Central memory CD8-positive, alpha-beta T cell (primary cell): ENCODE data around the gene KAT6B.
A peak's percentile ranks its signal among the peaks of the same experiment; 100 is the strongest.

ENCODE experiments used
- ATAC-seq: fragments of 150-1000 bp; cut with Tn5 transposase; replicated peaks from 2 replicates; pipeline ENCODE4 v1.10.0; 2022; ENCODE audit warnings: mild to moderate bottlenecking, moderate FRiP score, moderate number of reproducible peaks; ENCODE audit not compliant: poor library complexity, severe bottlenecking; ENCODE audit errors: extremely low read depth
- DNase-seq, 2 donors: peaks; one replicate each; pipeline ENCODE4 v3.0.0; 2021; ENCODE audit warnings: low spot score in 2 of 2
- H3K27ac Mint-ChIP-seq: one replicate; pipeline ENCODE4 v1.8.0; 2022; ENCODE audit warnings: low read depth, mild to moderate bottlenecking, moderate library complexity, mixed read lengths
- H3K27me3 Mint-ChIP-seq: one replicate; pipeline ENCODE4 v1.8.0; 2022; ENCODE audit warnings: mixed read lengths
- H3K36me3 Mint-ChIP-seq: one replicate; pipeline ENCODE4 v1.8.0; 2022; ENCODE audit warnings: mild to moderate bottlenecking, moderate library complexity, mixed read lengths; ENCODE audit not compliant: insufficient read depth
- H3K4me1 Mint-ChIP-seq: one replicate; pipeline ENCODE4 v1.8.0; 2022; ENCODE audit warnings: mixed read lengths
- H3K4me3 Mint-ChIP-seq: one replicate; pipeline ENCODE4 v1.8.0; 2022; ENCODE audit warnings: mild to moderate bottlenecking, moderate library complexity, mixed read lengths
- H3K9me3 Mint-ChIP-seq: one replicate; pipeline ENCODE4 v1.8.0; 2022; ENCODE audit warnings: mixed read lengths

KAT6B gene

GRCh38 chr10:75000748-75001321 is 174.4 kb downstream of the KAT6B start:
- Mint-ChIP-seq H3K4me3 (no peak overlapping the region), H3K36me3 (peaks cover 15% of the 10 kb centered on the region)

GRCh38 chr10:75001715-75002350 is 175.4 kb downstream of the KAT6B start:
- ATAC-seq (no peak), DNase-seq (no peak)
- Mint-ChIP-seq H3K36me3 (peaks cover 10% of the 10 kb centered on the region), H3K4me1 (peaks cover under 1% of the 10 kb centered on the region), H3K4me3 (no peak overlapping the region), H3K9me3 (no peaks in the 10 kb centered on the region), H3K27ac (no peak overlapping the region), H3K27me3 (no peaks in the 10 kb centered on the region)

More at GRCh38 chr10:75000748-75001321, 174.4 kb downstream of the KAT6B start:
- ATAC-seq (no peak), DNase-seq (no peak)
- Mint-ChIP-seq H3K27me3 (no peaks in the 10 kb centered on the region), H3K4me1 (no peaks in the 10 kb centered on the region), H3K27ac (no peak overlapping the region), H3K9me3 (no peaks in the 10 kb centered on the region)

- H3K27ac Mint-ChIP-seq = no peak overlapping the region
- DNase-seq (no peak), ATAC-seq (no peak)
- H3K4me3 Mint-ChIP-seq = no peak overlapping the region
- H3K4me1 Mint-ChIP-seq = peaks cover 5% of the 10 kb centered on the region
- H3K27me3 Mint-ChIP-seq = no peaks in the 10 kb centered on the region
- peaks cover 10% of the 10 kb centered on the region for H3K36me3 Mint-ChIP-seq
- no peaks in the 10 kb centered on the region for H3K9me3 Mint-ChIP-seq
Observed at GRCh38 chr10:75002351-75002725, 175.9 kb downstream of the KAT6B start.

GRCh38 chr10:75002967-75003594 is 176.7 kb downstream of the KAT6B start:
- no peak for DNase-seq
- ATAC-seq = no peak
- H3K27ac Mint-ChIP-seq = no peak overlapping the region
- H3K4me1 Mint-ChIP-seq = peaks cover 10% of the 10 kb centered on the region
- H3K27me3 Mint-ChIP-seq = no peaks in the 10 kb centered on the region
- H3K4me3 Mint-ChIP-seq = no peak overlapping the region
- peaks cover 10% of the 10 kb centered on the region for H3K36me3 Mint-ChIP-seq
- H3K9me3 Mint-ChIP-seq = no peaks in the 10 kb centered on the region

GRCh38 chr10:75003891-75004290 is 177.5 kb downstream of the KAT6B start:
- Mint-ChIP-seq H3K4me1 (peaks cover 14% of the 10 kb centered on the region), H3K4me3 (no peak overlapping the region), H3K27me3 (no peaks in the 10 kb centered on the region), H3K9me3 (no peaks in the 10 kb centered on the region), H3K36me3 (peaks cover 8% of the 10 kb centered on the region), H3K27ac (no peak overlapping the region)
- ATAC-seq (no peak), DNase-seq (no peak)

GRCh38 chr10:75007646-75008045 is 181.2 kb downstream of the KAT6B start:
- Mint-ChIP-seq H3K4me1 (peaks cover 18% of the 10 kb centered on the region), H3K4me3 (peak overlapping the region; percentile 6), H3K36me3 (peaks cover 5% of the 10 kb centered on the region), H3K9me3 (no peaks in the 10 kb centered on the region), H3K27ac (no peak overlapping the region), H3K27me3 (no peaks in the 10 kb centered on the region)
- ATAC-seq (no peak), DNase-seq (no peak)

GRCh38 chr10:75008952-75009351 is 182.6 kb downstream of the KAT6B start:
- Mint-ChIP-seq H3K4me1 (peaks cover 31% of the 10 kb centered on the region), H3K27ac (no peak overlapping the region), H3K27me3 (no peaks in the 10 kb centered on the region), H3K36me3 (peaks cover 5% of the 10 kb centered on the region), H3K9me3 (no peaks in the 10 kb centered on the region), H3K4me3 (peak overlapping the region; percentile 44)
- ATAC-seq = no peak
- no peak for DNase-seq

- H3K36me3 Mint-ChIP-seq = peaks cover 5% of the 10 kb centered on the region
- ATAC-seq (no peak), DNase-seq (no peak)
- H3K27me3 Mint-ChIP-seq = no peaks in the 10 kb centered on the region
- H3K27ac Mint-ChIP-seq = no peak overlapping the region
- H3K4me1 Mint-ChIP-seq = peaks cover 35% of the 10 kb centered on the region
- H3K4me3 Mint-ChIP-seq = no peak overlapping the region
- H3K9me3 Mint-ChIP-seq = no peaks in the 10 kb centered on the region
Observed at GRCh38 chr10:75009426-75009825, 183.0 kb downstream of the KAT6B start.

GRCh38 chr10:75010373-75010772 is 184.0 kb downstream of the KAT6B start:
- ATAC-seq (no peak), DNase-seq (no peak)
- Mint-ChIP-seq H3K27ac (no peak overlapping the region), H3K9me3 (no peaks in the 10 kb centered on the region), H3K36me3 (peaks cover 4% of the 10 kb centered on the region), H3K4me3 (no peak overlapping the region), H3K4me1 (peaks cover 35% of the 10 kb centered on the region), H3K27me3 (no peaks in the 10 kb centered on the region)

GRCh38 chr10:75011221-75011620 is 184.8 kb downstream of the KAT6B start:
- Mint-ChIP-seq H3K9me3 (no peaks in the 10 kb centered on the region), H3K4me1 (peaks cover 35% of the 10 kb centered on the region), H3K4me3 (no peak overlapping the region), H3K27ac (no peak overlapping the region), H3K27me3 (no peaks in the 10 kb centered on the region), H3K36me3 (peaks cover 4% of the 10 kb centered on the region)
- ATAC-seq (no peak), DNase-seq (no peak)

GRCh38 chr10:75012471-75012870 is 186.1 kb downstream of the KAT6B start:
- H3K9me3 Mint-ChIP-seq = no peaks in the 10 kb centered on the region
- peaks cover 29% of the 10 kb centered on the region for H3K4me1 Mint-ChIP-seq
- no peak for DNase-seq
- peaks cover 4% of the 10 kb centered on the region for H3K36me3 Mint-ChIP-seq
- no peaks in the 10 kb centered on the region for H3K27me3 Mint-ChIP-seq
- no peak overlapping the region for H3K27ac Mint-ChIP-seq
- no peak for ATAC-seq
- H3K4me3 Mint-ChIP-seq = no peak overlapping the region

- Mint-ChIP-seq H3K4me3 (no peak overlapping the region), H3K9me3 (no peaks in the 10 kb centered on the region), H3K4me1 (peaks cover 25% of the 10 kb centered on the region)
Observed at GRCh38 chr10:75013007-75013406, 186.6 kb downstream of the KAT6B start.

GRCh38 chr10:75013522-75013921 is 187.1 kb downstream of the KAT6B start:
- Mint-ChIP-seq H3K27ac (peak overlapping the region; percentile 93), H3K4me3 (peak overlapping the region; percentile 73), H3K9me3 (no peaks in the 10 kb centered on the region), H3K27me3 (no peaks in the 10 kb centered on the region), H3K36me3 (peaks cover 4% of the 10 kb centered on the region), H3K4me1 (peaks cover 23% of the 10 kb centered on the region)
- DNase-seq (no peak), ATAC-seq (no peak)

More at GRCh38 chr10:75013007-75013406, 186.6 kb downstream of the KAT6B start:
- peak overlapping the region; percentile 93 for H3K27ac Mint-ChIP-seq
- H3K36me3 Mint-ChIP-seq = peaks cover 4% of the 10 kb centered on the region
- DNase-seq = no peak
- no peak for ATAC-seq
- H3K27me3 Mint-ChIP-seq = no peaks in the 10 kb centered on the region
